ENCODE results near the gene GGCX. TPM values are rescaled to one million over a fixed set of nuclear protein-coding genes. Genes with fewer than 3 reads are reported as not detected.
A peak's percentile ranks its signal among the peaks of the same experiment; 100 is the strongest.

Gene GGCX
- total RNA-seq, 1 experiment from 2014 or later, result 60.5 TPM

- TF ChIP-seq CTCF (conservative IDR thresholded peaks at IDR 0.05; ENCODE audit: low read depth, low read length), result peak; percentile 90
- no peak for TF ChIP-seq EZH2 (IDR thresholded peaks at IDR 0.05; ENCODE audit: borderline replicate concordance, low read depth, low read length, poor library complexity, severe bottlenecking)
- H3K4me1 ChIP-seq (ENCODE audit: insufficient read depth, low read length, poor library complexity, severe bottlenecking), result no peaks in the 10 kb centered on the region
- H3K9me3 ChIP-seq (ENCODE audit: low read depth, low read length, poor library complexity, severe bottlenecking), result no peaks in the 10 kb centered on the region
- ChIA-PET CTCF (interaction anchor here (0.6 to 2.3 kb wide), 7 partner anchors 9 to 251 kb away, joined by 3 to 28 read pairs (median 4); partner anchors contain the start of genes GGCX, MAT2A and SH2D6), POLR2A (ENCODE audit: low non-redundant PET) (interaction anchor here (0.6 to 0.9 kb wide), 2 partner anchors 13 to 96 kb away, joined by 4 to 5 read pairs; partner anchors contain the start of gene MAT2A)
- no TSS peak for BruUV-seq (replicated peaks)
- intact Hi-C loops (cut with micrococcal nuclease; ENCODE audit: unreplicated experiment), result loop anchor here (1.0 to 10.0 kb wide), 3 partner anchors 132 to 487 kb away; no protein-coding TSS in a partner anchor
- H3K36me3 ChIP-seq (ENCODE audit: insufficient read depth, low read length, poor library complexity, severe bottlenecking), result peaks cover 62% of the 10 kb centered on the region
- no peak overlapping the region for H3K27ac ChIP-seq (ENCODE audit: low read depth, low read length, poor library complexity, severe bottlenecking)
- no peak overlapping the region for H3K4me3 ChIP-seq (ENCODE audit: low read depth, low read length, poor library complexity, severe bottlenecking)
- no peaks in the 10 kb centered on the region for H3K27me3 ChIP-seq (replicated peaks; ENCODE audit: insufficient read depth, low read depth, low read length, poor library complexity)
- peak; percentile 83 for DNase-seq (ENCODE audit: low spot score)
Measured at GRCh38 chr2:85551698-85552678, 9.3 kb downstream of the GGCX start.

- intact Hi-C loops (cut with micrococcal nuclease; ENCODE audit: unreplicated experiment), result loop anchor here (10.0 kb wide), 1 partner anchor 486 kb away; no protein-coding TSS in a partner anchor
- H3K36me3 ChIP-seq (ENCODE audit: insufficient read depth, low read length, poor library complexity, severe bottlenecking), result peaks cover 63% of the 10 kb centered on the region
- ChIA-PET POLR2A (ENCODE audit: low non-redundant PET) (no interaction called here), CTCF (interaction anchor here (0.6 to 2.3 kb wide), 2 partner anchors 14 to 130 kb away, joined by 7 to 28 read pairs; partner anchors contain the start of gene SH2D6)
- H3K27me3 ChIP-seq (replicated peaks; ENCODE audit: insufficient read depth, low read depth, low read length, poor library complexity), result no peaks in the 10 kb centered on the region
- H3K27ac ChIP-seq (ENCODE audit: low read depth, low read length, poor library complexity, severe bottlenecking), result no peak overlapping the region
- TF ChIP-seq EZH2 (IDR thresholded peaks at IDR 0.05; ENCODE audit: borderline replicate concordance, low read depth, low read length, poor library complexity, severe bottlenecking), result no peak
- TF ChIP-seq CTCF (conservative IDR thresholded peaks at IDR 0.05; ENCODE audit: low read depth, low read length), result no peak
- H3K9me3 ChIP-seq (ENCODE audit: low read depth, low read length, poor library complexity, severe bottlenecking), result no peaks in the 10 kb centered on the region
- no peak for DNase-seq (ENCODE audit: low spot score)
- no peaks in the 10 kb centered on the region for H3K4me1 ChIP-seq (ENCODE audit: insufficient read depth, low read length, poor library complexity, severe bottlenecking)
- no peak overlapping the region for H3K4me3 ChIP-seq (ENCODE audit: low read depth, low read length, poor library complexity, severe bottlenecking)
- BruUV-seq (replicated peaks), result no TSS peak
Measured at GRCh38 chr2:85550486-85550885, 10.8 kb downstream of the GGCX start.

GRCh38 chr2:85549826-85550225 lies 11.5 kb downstream of the GGCX start:
- intact Hi-C loops (cut with micrococcal nuclease; ENCODE audit: unreplicated experiment), result loop anchor here (10.0 kb wide), 2 partner anchors 225 to 485 kb away; partner anchors contain the start of gene TGOLN2
- ChIA-PET CTCF (interaction anchor here (0.6 kb wide), 1 partner anchor 136 kb away, joined by 3 read pairs; no protein-coding TSS in a partner anchor), POLR2A (ENCODE audit: low non-redundant PET) (interaction anchor here (1.0 kb wide), 1 partner anchor 130 kb away, joined by 9 read pairs; no protein-coding TSS in a partner anchor)
- TF ChIP-seq CTCF (conservative IDR thresholded peaks at IDR 0.05; ENCODE audit: low read depth, low read length), result no peak
- no peak for TF ChIP-seq EZH2 (IDR thresholded peaks at IDR 0.05; ENCODE audit: borderline replicate concordance, low read depth, low read length, poor library complexity, severe bottlenecking)
- Histone ChIP-seq H3K4me3 (ENCODE audit: low read depth, low read length, poor library complexity, severe bottlenecking) (no peak overlapping the region), H3K4me1 (ENCODE audit: insufficient read depth, low read length, poor library complexity, severe bottlenecking) (peaks cover under 1% of the 10 kb centered on the region), H3K27me3 (replicated peaks; ENCODE audit: insufficient read depth, low read depth, low read length, poor library complexity) (no peaks in the 10 kb centered on the region), H3K27ac (ENCODE audit: low read depth, low read length, poor library complexity, severe bottlenecking) (peak overlapping the region; percentile 32), H3K36me3 (ENCODE audit: insufficient read depth, low read length, poor library complexity, severe bottlenecking) (peaks cover 64% of the 10 kb centered on the region), H3K9me3 (ENCODE audit: low read depth, low read length, poor library complexity, severe bottlenecking) (no peaks in the 10 kb centered on the region)
- no TSS peak for BruUV-seq (replicated peaks)
- no peak for DNase-seq (ENCODE audit: low spot score)
